Activated CD8-positive, alpha-beta memory T cell treated with anti-CD3 and anti-CD28 coated beads, Interleukin-2, amount 10 ng/mL, durations not matched to agents 7 days and 5 days (primary cell): ENCODE results near the gene RAB25. TPM values are rescaled to one million over a fixed set of nuclear protein-coding genes. Genes with fewer than 3 reads are reported as not detected.

Source experiments
- ATAC-seq: fragments of 150-1000 bp; cut with Tn5 transposase; one replicate; pipeline ENCODE4 v1.10.0; 2021; ENCODE audit warnings: moderate library complexity
- CTCF ChIA-PET: fragments of 350-600 bp; sonication (Branson Sonifier 250); formaldehyde crosslinking; loops from one replicate; lab custom pipeline; 2021; ENCODE audit warnings: antibody characterized with exemption; lab: Charles Lee
- DNase-seq: peaks from one replicate; pipeline ENCODE4 v3.0.0-alpha.2; 2020
- H3K27ac Mint-ChIP-seq: one replicate; pipeline ENCODE4 v1.8.0; 2021; ENCODE audit warnings: mild to moderate bottlenecking, mixed read lengths
- H3K27me3 Mint-ChIP-seq: one replicate; pipeline ENCODE4 v1.8.0; 2021; ENCODE audit warnings: mixed read lengths
- H3K36me3 Mint-ChIP-seq: one replicate; pipeline ENCODE4 v1.8.0; 2021; ENCODE audit warnings: mild to moderate bottlenecking, mixed read lengths
- H3K4me1 Mint-ChIP-seq: one replicate; pipeline ENCODE4 v1.8.0; 2021; ENCODE audit warnings: mixed read lengths
- H3K4me3 Mint-ChIP-seq: one replicate; pipeline ENCODE4 v1.8.0; 2021; ENCODE audit warnings: mild to moderate bottlenecking, moderate library complexity, mixed read lengths
- H3K9me3 Mint-ChIP-seq: one replicate; pipeline ENCODE4 v1.8.0; 2022; ENCODE audit warnings: low read depth, mixed read lengths
- total RNA-seq, 2 experiments: library from RNA; stranded (reverse); gene quantifications; one replicate each; pipeline ENCODE4 v1.2.3, GENCODE V29; 2021

The RAB25 gene
- total RNA-seq, 2 experiments from 2014 or later, result not detected

DNA sequence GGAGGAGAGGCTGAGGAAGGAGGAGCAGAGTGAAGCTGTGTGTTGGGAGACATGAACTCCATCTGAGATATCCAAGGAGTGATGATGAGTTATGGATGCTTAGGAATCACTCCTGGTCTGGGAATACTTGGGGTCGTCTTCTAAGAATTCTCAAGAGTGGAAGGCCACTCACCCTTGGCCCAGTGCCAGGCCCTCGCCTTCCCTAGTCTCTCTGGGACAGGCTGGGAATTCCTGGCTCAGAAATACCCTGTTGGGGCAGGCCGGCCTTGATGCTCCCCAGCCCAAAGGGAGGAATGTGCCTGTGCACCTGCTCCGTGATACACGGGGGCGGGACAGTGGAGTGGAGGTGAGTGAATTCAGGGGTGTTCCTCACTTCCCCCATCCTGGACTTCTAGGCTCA is 40.9 kb downstream of the RAB25 start:
- Mint-ChIP-seq H3K4me1 (peaks cover 50% of the 10 kb centered on the region), H3K27me3 (peaks cover 8% of the 10 kb centered on the region), H3K27ac (no peak overlapping the region), H3K36me3 (no peaks in the 10 kb centered on the region), H3K9me3 (no peaks in the 10 kb centered on the region), H3K4me3 (no peak overlapping the region)
- ATAC-seq (no peak), DNase-seq (no peak)
- CTCF ChIA-PET, result interaction anchor here (27.0 kb wide), 1 partner anchor 22 kb away, joined by 979 read pairs; the partner anchor contains the start of gene LMNA

DNA sequence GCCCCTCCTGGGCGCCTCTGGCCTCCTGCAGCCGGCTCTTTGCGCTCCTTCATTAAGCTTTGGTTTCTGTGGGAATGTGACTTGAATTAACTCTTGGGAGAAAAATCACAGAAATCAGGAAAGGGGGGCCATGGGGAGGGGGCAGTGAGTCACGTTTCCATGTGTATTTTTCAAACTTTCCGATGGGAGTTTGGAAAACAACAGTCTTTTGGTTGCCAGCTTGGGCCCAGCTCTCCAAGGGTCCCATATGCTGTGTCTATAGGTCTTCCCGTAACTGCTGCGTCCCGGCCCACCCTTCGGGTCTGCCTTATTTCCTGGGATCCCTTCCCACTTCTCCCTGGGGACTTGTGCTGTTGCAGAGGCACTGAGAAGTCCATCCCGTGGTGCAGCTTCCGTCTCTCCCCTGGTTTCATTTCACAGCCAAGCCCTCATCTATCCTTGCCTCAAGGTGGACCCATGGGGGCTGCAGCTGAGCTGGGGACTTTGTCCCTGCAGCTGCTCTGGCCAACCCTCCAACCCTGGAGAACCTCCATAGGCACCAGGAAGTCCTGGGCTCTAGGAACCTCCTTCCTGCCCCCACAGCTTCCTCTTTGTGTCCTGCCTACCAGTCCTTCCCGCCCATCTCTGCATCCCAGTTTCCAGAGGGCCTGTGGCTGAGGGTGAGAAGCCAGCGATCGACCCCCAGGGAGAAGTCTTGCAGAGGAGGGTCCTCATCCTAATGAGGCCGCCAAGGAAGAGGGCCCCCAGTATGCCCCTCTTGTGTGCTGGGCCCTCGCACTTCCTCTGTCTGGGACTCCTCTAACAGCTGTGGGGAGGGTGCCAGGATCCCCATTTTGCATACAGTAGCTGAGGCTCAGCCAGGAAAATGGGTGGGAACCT is 41.9 kb downstream of the RAB25 start:
- Mint-ChIP-seq H3K4me1 (peaks cover 40% of the 10 kb centered on the region), H3K27ac (no peak overlapping the region), H3K4me3 (no peak overlapping the region), H3K9me3 (no peaks in the 10 kb centered on the region), H3K27me3 (peaks cover 12% of the 10 kb centered on the region), H3K36me3 (no peaks in the 10 kb centered on the region)
- ATAC-seq (no peak), DNase-seq (no peak)
- CTCF ChIA-PET, result interaction anchor here (1.4 to 27.0 kb wide), 3 partner anchors 11 to 38 kb away, joined by 3 to 979 read pairs (median 18); partner anchors contain the start of gene LMNA

DNA sequence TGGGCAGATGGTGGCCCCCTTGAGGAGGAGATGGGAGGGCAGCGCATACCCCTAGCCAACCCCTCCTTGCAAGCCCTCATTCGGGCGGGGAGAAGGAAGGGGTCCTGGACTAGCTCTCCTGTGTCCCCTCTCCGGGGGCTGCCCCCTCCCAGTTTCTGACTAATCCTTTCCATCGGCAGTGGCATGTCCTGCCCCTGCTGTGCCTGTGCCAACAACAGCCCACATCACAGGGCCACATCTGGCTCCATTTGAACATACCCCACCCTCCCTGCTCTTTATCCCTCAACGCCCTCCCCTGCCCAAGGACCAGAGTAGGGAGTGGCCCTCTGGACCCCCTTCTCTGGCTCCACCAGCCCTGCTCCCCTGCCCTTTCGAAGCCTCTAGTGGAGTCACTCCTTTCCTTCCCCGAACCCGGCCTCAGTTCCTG is 42.6 kb downstream of the RAB25 start:
- CTCF ChIA-PET, result interaction anchor here (1.4 to 27.0 kb wide), 4 partner anchors 7 to 38 kb away, joined by 3 to 979 read pairs (median 34); partner anchors contain the start of gene LMNA
- H3K27ac Mint-ChIP-seq, result no peak overlapping the region
- H3K4me1 Mint-ChIP-seq, result peaks cover 34% of the 10 kb centered on the region
- no peaks in the 10 kb centered on the region for H3K36me3 Mint-ChIP-seq
- DNase-seq, result no peak
- no peak for ATAC-seq
- H3K4me3 Mint-ChIP-seq, result no peak overlapping the region
- no peaks in the 10 kb centered on the region for H3K9me3 Mint-ChIP-seq
- peaks cover 12% of the 10 kb centered on the region for H3K27me3 Mint-ChIP-seq

DNA sequence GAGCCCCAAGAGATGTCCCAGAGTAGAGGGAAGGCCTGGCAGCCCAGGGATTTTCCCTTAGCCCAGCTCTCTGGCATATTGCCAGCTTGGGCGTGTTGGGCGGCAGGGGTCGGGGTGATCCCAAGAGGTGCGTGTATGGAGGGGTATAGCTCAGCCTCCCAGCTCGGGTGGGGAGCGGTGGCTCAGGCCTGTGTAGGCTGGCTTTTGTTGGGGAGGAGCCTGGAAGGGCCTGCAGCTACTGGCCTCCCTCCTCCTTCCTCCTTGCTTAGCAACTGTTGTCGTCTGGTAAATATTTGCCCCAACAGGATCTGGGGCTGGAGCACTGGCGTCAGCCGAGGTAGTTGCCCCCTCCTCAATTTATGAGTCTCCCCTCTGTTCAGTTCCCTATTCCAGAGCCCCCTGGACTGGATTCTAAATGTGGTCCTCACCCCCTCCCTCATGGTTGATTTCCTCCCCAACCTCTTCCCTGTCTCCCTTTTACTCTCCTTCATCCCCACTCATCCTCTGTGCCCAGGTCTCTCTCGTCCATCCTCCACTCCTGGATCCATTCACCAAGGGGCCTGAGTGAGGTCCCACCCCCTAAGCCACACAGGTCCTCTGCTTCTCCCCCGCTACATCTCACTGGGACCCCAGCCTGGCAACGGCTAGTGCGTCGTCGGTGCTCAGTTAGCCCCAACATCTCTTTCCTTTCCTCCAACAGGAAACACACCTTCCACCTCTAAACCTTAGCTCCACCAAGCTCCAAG is 43.3 kb downstream of the RAB25 start:
- H3K9me3 Mint-ChIP-seq, result no peaks in the 10 kb centered on the region
- no peaks in the 10 kb centered on the region for H3K36me3 Mint-ChIP-seq
- CTCF ChIA-PET, result interaction anchor here (1.3 to 27.0 kb wide), 4 partner anchors 7 to 38 kb away, joined by 5 to 979 read pairs (median 34); partner anchors contain the start of gene LMNA
- peaks cover 12% of the 10 kb centered on the region for H3K27me3 Mint-ChIP-seq
- peak overlapping the region; percentile 65 for H3K27ac Mint-ChIP-seq
- no peak overlapping the region for H3K4me3 Mint-ChIP-seq
- ATAC-seq (no peak), DNase-seq (no peak)
- peaks cover 33% of the 10 kb centered on the region for H3K4me1 Mint-ChIP-seq

DNA sequence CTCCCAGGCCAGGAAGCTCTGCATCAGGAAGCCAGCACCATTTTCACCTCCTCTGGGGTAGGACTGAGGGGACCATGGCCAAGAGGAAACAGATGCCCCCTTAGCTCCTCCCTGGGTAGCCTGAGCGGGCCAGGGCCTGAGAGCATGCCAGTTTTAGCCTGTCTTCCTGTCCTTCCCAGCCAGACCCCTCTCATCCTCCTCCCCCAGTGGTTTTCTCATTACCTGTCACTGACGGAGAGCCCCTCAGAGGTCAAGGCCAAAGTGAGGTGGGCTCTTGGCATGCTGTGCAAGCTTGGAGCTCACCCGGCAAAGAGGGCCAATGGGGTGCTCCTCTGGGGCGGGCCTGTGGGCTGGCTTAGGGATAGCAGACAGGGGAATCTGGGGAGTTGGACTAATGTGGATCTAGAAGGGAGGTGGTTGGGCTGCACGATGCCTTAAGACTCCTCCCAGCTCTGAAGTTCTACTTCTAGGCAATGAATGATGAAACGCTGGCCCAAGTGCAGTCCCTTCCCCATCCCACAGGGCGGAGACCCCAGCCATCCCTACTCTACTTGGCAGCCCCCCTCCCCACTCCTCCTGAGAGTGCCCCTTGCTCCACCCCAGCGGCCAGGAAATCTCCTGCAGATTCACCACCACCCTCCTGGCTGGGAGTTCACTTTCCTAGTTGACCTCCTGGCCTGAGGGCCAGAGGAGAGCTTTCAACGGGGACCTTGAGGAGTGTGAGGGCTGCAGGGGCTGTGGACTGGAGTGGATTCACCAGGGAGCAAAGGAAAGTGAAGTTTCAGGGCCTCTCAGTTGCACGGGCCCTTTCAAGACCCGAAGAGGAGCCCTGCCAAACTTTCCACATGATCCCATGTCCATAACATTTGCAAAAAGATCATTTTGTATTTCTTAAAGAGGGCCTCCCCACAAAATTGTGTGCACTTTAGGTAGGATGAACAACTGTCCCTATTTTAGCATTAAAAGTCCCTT is 44.2 kb downstream of the RAB25 start:
- CTCF ChIA-PET, result interaction anchor here (0.5 to 27.0 kb wide), 5 partner anchors 8 to 47 kb away, joined by 3 to 979 read pairs (median 18); partner anchors contain the start of gene LMNA
- Mint-ChIP-seq H3K9me3 (no peaks in the 10 kb centered on the region), H3K36me3 (no peaks in the 10 kb centered on the region), H3K27me3 (peaks cover 12% of the 10 kb centered on the region), H3K27ac (peak overlapping the region; percentile 72), H3K4me1 (peaks cover 32% of the 10 kb centered on the region), H3K4me3 (peak overlapping the region; percentile 55)
- ATAC-seq, result no peak
- no peak for DNase-seq

DNA sequence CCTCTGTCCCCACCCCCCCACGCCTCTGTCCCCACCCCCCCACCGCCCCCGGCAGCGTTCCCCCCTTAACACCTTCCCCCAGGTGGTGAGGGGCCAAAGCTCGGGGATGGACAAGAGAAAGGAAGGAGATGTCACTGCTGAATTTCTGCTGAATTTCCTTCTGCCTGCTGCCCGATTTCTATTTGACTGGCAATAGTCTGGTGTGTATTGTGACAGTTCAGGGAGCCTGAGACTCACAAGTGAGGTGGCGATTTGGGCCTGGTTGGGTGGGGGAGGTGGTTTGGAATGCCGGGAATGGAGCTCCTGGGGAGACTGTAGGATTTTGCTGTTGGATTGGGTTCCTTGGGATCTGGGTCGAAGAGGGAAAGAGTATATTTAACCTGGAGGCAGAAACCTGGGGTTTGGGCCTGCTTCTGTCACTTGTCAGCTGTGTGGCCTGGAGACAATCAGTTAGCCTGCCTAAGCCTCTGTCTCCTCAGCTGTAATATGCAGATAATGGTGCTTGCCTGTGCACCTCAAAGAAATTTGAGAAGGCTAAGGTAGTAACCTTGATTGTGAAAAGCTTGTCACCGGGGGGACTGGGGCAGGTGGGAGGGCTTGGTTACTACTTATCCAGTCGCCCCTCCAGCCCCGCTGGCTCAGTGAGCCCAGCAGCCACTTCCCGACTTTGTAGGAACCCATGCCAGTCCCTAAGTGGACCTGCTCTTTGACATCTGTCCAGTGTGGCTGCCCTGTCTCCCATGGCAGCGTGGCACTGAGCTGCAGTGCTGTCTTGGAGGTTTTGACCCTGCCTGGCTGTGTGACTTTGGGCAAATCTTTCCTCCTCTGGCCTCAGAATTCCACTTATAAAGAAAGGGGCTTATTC is 45.9 kb downstream of the RAB25 start:
- Mint-ChIP-seq H3K36me3 (no peaks in the 10 kb centered on the region), H3K4me3 (peak overlapping the region; percentile 55), H3K9me3 (no peaks in the 10 kb centered on the region), H3K4me1 (peaks cover 28% of the 10 kb centered on the region), H3K27ac (peak overlapping the region; percentile 72), H3K27me3 (peaks cover 12% of the 10 kb centered on the region)
- peak; percentile 14 for ATAC-seq
- no peak for DNase-seq
- CTCF ChIA-PET, result interaction anchor here (1.1 to 27.0 kb wide), 5 partner anchors 10 to 41 kb away, joined by 4 to 979 read pairs (median 5); partner anchors contain the start of genes LMNA and MEX3A

DNA sequence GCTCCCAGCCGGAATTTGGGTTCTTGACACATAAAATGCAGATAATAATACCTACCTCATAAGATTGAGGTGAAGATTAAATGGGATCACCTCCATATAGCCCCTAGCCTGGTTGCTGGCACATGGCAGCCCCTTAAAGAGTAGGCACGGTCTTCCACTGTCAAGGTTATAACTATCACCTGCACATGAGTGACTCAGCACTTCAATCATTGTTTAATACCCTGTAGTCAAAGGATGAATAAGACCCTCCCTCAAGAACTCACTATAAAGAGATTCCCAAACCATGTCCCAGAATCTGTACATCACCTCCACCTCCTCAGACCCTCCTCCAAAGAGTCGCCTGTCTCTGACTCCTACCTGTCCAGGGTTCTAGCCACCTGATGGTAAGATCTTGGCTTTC is 47.1 kb downstream of the RAB25 start:
- DNase-seq (no peak), ATAC-seq (no peak)
- Mint-ChIP-seq H3K27ac (no peak overlapping the region), H3K9me3 (no peaks in the 10 kb centered on the region), H3K27me3 (peaks cover 17% of the 10 kb centered on the region), H3K4me3 (no peak overlapping the region), H3K36me3 (no peaks in the 10 kb centered on the region), H3K4me1 (peaks cover 28% of the 10 kb centered on the region)
- CTCF ChIA-PET, result interaction anchor here (0.5 to 27.0 kb wide), 4 partner anchors 11 to 55 kb away, joined by 4 to 979 read pairs (median 28); partner anchors contain the start of gene LMNA

DNA sequence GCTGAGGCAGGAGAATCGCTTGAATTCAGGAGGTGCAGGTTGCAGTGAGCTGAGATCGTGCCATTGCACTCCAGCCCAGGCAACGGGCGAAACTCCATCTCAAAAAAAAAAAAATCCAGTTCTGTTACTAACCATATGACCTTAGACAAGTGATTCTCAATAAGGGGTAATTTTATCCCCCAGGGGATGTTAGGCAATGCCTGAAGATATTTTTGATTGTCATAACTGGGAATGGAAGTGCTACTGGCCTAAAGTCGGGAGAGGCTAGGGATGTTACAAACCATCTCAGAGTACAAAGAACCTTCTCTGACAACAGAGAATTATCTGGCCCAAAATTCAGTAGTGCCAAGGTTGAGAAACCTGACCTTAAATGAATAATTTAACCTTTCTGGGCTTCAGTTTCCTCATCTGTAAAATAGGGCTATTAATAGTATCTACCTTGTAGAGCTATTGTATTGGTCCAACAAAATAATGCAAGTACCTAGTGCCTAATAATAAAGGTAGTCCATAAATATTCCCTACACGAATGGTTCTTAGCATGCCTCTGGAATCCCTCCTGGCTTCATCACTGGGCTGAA is 47.8 kb downstream of the RAB25 start:
- H3K4me3 Mint-ChIP-seq, result no peak overlapping the region
- H3K9me3 Mint-ChIP-seq, result no peaks in the 10 kb centered on the region
- H3K36me3 Mint-ChIP-seq, result no peaks in the 10 kb centered on the region
- no peak for ATAC-seq
- H3K27me3 Mint-ChIP-seq, result peaks cover 23% of the 10 kb centered on the region
- peaks cover 26% of the 10 kb centered on the region for H3K4me1 Mint-ChIP-seq
- H3K27ac Mint-ChIP-seq, result no peak overlapping the region
- DNase-seq, result no peak
- CTCF ChIA-PET, result interaction anchor here (1.2 to 6.9 kb wide), 2 partner anchors 12 to 19 kb away, joined by 3 to 51 read pairs; no protein-coding TSS in a partner anchor

DNA sequence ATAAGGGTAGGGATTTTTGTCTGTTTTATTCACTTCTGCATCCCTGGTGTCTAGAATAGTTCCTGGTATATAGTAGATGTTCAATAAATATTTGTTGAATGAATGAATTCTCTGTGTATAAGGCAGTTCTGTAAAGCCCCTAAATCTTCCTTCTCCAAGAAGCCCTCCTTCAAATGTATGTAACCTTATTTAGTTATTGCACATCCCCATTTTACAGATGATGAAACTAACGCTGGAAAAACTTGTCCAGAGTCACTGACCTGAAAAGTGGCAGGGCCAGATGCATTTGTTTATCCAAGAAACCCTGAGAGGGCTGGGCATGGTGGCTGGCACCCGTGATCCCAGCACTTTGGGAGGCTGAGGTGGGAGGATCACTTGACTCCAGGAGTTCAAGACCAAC is 49.3 kb downstream of the RAB25 start:
- H3K4me1 Mint-ChIP-seq, result peaks cover 27% of the 10 kb centered on the region
- H3K9me3 Mint-ChIP-seq, result no peaks in the 10 kb centered on the region
- CTCF ChIA-PET, result interaction anchor here (0.9 to 6.9 kb wide), 3 partner anchors 13 to 276 kb away, joined by 3 to 51 read pairs (median 4); no protein-coding TSS in a partner anchor
- no peak overlapping the region for H3K27ac Mint-ChIP-seq
- no peaks in the 10 kb centered on the region for H3K36me3 Mint-ChIP-seq
- no peak overlapping the region for H3K4me3 Mint-ChIP-seq
- H3K27me3 Mint-ChIP-seq, result peaks cover 36% of the 10 kb centered on the region
- DNase-seq, result no peak
- no peak for ATAC-seq

DNA sequence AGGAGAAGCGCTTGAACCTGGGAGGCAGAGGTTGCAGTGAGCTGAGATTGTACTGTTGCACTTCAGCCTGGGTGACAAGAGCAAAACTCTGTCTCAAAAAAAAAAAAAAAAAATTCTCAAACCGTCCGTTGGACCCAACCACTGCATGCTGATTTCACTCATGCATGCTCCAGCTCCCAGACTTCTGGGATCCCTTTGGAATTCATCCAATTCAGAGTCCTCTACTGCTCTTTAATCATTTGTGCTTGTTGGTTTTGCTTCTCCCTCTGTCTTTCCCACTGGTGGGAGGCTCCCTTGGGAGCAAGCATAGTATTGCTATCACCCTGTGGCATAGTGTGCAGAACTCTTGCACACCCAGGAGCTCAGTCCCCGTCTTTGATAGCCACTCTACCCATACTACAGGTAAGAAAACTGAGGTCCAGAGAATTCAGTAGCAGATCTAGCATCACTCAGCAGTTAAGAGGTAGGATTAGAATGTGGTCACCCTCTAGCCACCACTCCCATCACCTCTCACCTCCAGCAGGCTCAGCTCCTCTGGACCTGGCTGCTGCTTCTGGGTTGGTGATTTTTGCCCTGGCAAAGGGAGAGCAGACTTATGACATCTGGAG is 50.5 kb downstream of the RAB25 start:
- Mint-ChIP-seq H3K4me1 (peaks cover 26% of the 10 kb centered on the region), H3K4me3 (no peak overlapping the region), H3K36me3 (no peaks in the 10 kb centered on the region), H3K9me3 (no peaks in the 10 kb centered on the region), H3K27me3 (peaks cover 41% of the 10 kb centered on the region), H3K27ac (no peak overlapping the region)
- ATAC-seq (no peak), DNase-seq (no peak)
- CTCF ChIA-PET, result interaction anchor here (1.4 to 25.5 kb wide), 3 partner anchors 11 to 17 kb away, joined by 3 to 979 read pairs (median 127); partner anchors contain the start of gene MEX3A
